NCI-H345 treated with DMSO at 0.1 percent for 48 hours (cell line): Measurements from ENCODE around the gene TNK2.
"Not testable (repeated sequence)": the region's sequence is repeated elsewhere in the genome, so short reads cannot be mapped to it uniquely, and the experiment has no call there.

Experiments used
- DNase-seq: peaks from one replicate; lab custom pipeline; 2025; ENCODE audit not compliant: unreplicated experiment; lab: John Stamatoyannopoulos, UW

Gene TNK2

DNA sequence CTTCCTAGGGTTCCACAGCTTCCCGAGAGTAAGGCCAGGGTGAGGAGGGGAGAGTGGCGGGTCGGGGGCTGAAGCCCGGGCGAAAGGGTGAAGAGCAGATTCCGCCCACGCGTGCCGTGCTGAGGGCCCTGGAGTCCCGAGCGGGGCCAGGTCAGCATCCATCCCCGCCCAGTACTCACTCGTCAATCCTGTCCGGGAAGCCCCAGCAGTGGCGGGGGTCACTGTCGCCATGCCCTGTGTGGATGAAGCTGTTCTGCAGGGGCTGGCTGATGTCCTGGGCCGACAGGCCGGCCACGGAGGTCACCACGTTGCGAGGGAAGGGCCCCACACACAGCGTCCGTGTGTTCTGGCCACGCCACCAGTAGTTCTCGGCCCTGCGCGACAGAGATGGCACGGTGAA is 36.3 kb downstream of the TNK2 start:
- no peak for DNase-seq

DNA sequence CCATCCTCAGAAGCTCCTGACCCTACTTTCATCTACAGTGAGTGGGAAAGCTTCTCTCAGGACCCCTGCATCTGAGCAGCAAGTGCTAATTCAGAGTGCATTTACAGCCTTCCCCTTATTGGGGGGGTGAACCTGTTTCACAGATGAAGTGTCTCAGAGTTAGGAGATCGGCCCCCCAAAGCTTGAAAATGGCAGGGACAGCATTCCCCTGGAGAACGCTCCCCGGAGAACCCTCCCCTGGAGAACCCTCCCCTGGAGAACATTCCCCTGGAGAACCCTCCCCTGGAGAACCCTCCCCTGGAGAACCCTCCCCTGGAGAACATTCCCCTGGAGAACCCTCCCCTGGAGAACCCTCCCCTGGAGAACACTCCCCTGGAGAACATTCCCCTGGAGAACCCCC is 36.7 kb downstream of the TNK2 start:
- not testable (repeated sequence) for DNase-seq

DNA sequence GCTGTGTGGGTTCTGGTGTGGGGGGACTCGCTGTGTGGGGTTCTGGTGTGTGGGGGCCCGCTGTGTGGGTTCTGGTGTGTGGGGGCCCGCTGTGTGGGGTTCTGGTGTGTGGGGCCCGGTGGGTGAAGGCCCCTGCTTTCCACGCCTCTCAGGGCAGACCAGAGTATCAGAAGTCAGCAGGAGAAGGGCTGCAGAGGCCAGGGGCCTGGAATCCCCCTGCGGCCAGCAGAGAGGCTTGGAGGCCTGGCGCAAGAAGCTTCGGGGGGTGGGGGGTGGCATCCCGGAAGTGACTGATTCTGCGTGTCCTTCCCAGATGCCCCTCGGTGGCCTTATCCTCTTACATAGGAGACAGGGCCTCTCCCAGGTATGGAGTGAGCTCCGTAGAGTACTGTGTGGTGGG is 37.4 kb downstream of the TNK2 start:
- DNase-seq, result no peak

DNA sequence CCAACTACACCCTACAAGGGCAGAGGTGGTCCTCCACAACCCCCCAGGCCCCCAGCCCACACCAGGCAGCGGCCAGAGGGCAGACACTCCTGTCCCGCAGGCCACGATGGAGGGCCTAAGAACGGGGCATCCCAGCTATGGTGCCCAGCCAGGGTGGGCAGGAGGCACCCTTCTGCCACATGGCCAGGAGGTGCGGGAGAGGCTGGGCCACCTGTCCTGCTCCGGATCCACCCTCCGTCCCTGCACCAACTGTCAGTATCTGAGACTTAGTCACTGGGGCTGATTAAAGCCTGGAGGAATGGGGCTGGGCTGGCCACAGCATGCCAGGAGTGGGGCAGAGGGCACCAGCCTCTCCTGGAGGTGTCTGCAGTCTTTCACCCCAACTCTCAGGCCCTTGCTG is 37.9 kb downstream of the TNK2 start:
- no peak for DNase-seq

DNA sequence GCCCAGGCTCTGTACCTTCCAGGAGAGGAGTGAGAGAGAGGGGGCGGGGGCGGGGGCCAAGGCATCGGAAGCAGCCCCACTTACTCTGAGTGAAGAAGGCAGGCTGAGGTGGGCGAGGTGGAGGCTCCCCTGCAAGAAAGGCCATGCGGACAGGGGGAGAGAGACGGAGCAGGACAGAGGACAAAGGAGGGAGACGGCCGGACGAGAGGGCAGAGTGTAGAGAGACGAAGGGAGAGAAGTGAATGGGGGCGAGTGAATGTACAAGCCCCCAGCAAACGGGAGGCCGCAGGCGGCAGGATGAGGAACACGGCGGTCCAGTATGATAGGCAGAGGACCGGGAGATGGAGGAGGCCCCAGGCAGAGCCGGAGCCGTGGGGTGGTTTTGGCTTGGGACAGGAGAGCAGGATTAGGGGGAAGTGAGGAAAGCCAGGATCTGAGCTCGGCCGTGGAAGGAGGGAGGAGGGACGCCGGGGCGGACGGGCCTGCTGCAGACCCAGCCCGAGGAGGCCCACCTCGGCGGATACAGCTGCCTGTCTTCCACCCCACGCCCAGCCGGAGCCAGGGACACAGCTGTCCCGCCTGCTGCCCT is 38.8 kb downstream of the TNK2 start:
- DNase-seq, result no peak

DNA sequence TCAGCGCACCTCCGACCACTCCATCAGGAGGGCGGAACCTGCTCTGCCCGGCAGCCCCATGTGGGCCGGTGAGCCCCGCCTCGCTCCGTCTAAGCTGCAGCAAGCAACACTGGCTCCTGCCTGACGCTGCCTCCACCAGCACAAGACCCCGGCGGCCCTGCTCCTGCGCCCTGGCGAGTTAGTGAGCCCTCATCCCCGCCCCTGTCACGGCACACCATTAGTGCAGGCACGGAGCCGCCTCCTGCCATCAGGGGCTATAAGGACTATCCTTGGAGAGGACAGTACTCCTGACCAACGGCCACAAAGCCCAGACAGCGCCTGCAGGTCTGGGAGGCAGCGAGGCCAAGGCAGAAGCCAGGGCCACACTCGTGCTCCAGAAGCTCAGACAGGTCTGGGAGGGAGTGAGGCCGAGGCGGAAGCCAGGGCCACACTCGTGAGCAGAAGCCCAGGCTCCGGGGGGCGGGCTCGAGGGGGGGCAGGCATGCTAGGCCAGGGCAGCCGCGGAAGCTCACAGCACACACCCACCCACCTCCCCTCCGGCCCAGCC is 39.4 kb downstream of the TNK2 start:
- peak; percentile 2 for DNase-seq

DNA sequence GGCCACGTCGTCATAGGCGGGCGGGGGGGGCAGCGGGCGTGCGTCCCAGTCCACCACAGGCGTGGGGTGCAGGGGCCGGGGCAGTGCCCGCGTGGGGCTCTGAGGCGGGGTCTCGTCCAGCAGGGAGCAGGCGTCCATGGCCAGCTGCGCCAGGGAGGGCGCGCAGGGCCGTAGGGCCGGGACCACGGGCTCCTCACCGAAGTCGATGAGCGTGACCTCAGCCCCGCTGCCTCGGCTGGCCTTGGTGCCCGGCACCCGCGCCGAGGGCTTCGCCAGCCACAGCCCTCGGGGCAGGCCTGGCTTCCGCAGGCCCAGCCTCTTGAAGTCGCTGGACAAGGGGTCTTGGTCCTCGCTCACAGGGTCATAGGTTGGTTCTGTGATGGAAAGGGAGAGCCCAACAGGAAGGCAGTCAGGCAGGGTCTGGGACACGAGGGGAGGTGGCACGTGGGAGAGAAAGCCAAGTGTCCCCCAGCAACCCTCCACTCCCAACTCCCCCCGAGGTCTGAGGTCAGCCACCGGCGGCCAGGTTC is 40.0 kb downstream of the TNK2 start:
- no peak for DNase-seq

DNA sequence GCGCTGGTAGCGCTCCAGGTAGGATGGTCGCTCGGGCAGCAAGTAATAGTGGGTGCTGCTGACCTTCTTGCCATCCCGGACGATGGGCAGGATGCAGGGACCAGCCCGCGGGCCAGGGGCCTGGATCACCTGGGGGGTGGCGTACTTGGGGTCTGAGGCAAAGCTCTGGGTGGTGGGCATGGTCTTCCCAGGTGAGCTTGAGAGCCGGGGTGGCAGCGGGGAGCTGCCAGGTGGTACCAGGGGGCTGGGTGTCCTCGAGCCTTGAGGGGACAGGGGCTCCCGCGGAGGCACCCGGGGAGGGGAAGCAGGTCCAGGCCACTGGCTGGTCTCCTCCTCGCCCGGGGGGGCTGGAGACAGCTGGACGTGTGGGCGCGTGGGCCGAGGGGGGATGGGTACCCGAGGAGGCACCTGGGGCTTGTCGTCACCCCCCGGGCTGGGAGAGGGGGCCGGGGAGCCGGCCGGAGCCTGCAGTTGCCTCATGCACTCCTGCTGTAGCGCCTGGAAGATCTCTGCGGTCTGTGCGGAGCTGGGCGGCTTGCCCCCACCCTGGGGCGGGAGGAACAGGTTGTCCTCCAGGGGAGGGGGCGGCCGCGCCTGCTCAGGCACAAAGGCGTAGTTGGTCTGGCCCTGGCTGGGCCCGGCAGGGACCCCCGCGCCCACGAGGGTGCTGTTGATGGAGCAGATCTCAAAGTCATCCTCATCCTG is 40.6 kb downstream of the TNK2 start:
- DNase-seq, result no peak

DNA sequence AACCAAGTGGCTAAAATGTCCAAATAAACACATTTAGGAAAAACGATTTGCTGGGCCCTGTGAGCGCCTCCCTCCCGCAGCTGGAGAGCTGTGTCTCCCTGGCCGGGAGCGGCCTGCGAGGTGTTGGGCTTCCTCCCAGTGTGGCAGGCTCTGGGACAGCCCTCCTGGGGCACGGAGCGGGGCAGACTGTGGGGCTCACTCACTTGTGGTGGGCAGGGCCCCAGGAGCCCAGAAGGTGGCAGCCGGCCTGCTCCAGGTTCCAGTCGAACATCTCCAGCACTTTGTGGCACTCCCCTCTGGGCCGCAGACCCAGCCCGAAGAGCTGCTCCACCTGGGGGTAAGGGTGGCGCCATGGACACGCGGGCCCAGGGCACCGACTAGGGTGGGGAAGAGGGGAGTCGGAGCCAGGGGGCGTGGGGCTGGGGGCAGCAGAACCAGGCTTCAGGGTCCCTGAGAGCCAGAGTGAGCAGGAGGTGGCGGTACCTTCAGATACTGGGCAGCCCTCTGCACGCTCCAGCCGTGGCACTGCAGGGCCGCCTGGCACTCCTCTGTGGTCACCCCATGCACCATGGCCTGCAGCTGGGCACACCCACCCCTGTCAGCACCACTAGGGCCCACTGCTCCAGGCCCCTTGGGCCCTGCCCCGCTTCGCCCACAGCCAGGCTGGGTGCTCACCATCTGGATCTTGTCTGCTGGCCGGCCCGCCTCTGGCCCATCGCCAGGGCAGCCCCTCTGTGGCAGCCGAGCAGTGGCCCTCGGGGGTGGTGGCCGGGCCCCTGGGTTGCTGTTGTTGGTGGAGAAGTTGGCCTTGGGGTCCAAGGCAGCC is 41.5 kb downstream of the TNK2 start:
- DNase-seq, result no peak

DNA sequence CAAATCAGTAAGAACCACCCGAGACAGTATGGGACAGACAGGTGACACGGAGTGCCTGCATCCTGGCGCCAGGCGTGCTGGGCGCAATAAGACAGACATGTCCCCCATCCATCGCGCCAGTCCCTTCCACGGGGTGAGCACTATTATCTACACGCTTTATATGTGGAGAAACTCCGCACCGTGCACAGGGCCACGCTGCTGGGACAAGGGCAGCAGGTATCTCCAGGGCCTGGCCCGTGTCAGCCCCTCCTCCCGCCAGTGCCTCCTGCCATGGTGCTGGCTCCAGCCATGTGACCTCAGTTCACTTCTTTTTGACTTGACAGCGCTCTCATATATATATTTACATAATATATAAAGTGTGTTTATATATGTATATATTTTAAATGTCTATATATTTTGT is 42.6 kb downstream of the TNK2 start:
- no peak for DNase-seq

DNA sequence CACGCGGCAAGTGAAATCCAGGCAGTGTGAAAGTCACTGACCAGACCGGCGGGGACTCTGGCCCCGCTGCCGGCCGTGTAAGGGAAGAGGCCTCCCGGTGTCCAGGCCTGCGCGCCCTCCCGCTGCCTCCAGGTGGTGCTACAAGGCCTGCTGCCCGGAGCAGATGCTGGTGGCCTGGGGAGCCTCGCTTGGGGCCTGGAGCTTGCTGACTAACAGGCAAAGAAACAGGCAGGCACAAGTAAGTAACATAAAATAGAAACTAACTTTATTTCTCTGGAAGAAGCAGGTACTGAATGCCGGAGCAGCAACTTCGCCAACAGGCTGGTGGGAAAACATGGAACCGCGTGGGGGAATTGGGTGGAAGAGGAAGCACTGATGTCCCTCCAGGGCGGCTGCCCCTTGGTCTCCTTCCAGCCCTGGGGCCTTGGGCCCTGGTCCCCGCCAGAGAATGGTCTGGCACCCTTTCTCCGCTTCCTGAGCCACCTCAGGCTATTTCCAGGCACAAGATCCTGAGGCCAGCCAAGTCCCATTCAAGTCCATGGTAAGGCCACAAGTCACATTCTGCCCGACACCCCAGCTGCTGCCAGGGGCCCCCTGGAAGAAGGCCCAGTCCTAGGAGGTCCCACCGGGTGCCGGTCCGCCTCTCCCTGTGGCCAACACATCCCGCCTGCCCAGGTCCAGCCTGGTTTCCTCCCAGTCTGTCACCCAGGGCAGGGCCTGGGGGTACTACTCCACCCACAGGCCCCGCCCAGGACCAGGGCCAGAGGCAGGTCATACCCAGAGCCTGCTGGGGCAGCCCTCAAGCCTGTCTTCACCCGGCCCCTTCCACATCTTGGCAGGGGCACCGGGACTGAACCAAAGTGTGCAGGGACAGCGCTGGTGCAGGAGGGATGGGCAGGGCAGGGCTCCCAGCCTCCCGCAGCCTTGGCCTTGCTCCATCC is 45.0 kb downstream of the TNK2 start:
- DNase-seq, result peak; percentile 13

DNA sequence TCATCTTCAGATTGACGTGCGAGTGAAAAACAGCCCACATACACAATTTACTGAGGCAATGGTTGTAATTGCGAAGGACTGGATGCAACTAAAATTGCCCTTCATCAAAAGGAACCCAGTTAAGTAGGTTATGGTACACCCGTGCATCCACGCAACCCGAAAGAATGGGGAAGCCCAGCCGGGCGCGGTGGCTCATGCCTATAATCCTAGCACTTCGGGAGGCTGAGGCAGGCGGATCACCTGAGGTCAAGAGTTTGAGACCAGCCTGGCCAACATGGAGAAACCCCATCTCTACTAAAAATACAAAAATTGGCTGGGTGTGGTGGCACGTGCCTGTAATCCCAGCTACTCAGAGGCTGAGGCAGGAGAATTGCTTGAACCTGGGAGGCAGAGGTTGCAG is 46.0 kb downstream of the TNK2 start:
- DNase-seq, result not testable (repeated sequence)

DNA sequence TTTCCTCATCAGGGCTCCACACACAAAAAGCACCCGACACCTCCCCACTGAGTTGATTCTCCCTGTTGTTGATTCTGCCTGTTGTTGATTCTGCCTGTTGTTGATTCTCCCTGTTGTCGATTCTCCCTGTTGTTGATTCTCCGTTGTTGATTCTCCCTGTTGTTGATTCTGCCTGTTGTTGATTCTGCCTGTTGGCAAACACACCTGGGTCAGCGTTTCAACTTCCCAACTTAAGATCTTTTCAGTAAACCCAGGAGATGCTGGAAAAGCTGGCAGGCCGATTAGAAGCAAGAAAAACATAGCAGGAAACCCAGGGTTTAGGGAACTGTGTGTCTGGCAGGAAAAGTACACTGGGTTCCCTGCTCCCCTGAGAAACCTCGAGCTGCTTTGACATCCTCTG is 47.9 kb downstream of the TNK2 start:
- DNase-seq, result peak; percentile 74

DNA sequence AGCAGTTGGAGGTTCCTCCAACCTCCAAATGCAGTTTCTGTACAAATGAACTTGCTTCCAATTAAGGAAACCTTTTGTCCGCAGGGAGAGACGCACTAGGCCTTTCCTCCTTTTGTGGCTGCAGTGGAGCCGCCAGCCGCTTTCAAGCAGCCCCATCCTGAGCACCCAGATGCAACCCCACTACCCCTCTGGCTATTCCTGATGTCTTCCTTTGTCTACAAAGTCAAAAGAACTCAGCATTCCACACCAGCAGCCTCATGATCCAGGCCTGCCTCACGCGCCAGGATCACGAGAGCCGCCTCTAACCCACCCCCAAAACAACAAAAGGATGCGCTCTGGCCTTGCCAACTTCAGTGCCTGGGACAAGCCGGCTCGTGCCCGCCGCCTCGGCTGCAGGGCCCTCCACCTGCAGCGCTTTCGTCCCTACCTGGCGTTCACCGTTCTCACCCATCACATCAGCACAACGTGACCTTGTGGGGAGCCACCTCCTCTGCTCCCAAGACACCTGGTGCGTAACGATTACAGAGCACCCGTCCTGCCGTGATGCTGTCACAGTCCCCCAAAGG is 48.4 kb downstream of the TNK2 start:
- DNase-seq, result peak; percentile 74

DNA sequence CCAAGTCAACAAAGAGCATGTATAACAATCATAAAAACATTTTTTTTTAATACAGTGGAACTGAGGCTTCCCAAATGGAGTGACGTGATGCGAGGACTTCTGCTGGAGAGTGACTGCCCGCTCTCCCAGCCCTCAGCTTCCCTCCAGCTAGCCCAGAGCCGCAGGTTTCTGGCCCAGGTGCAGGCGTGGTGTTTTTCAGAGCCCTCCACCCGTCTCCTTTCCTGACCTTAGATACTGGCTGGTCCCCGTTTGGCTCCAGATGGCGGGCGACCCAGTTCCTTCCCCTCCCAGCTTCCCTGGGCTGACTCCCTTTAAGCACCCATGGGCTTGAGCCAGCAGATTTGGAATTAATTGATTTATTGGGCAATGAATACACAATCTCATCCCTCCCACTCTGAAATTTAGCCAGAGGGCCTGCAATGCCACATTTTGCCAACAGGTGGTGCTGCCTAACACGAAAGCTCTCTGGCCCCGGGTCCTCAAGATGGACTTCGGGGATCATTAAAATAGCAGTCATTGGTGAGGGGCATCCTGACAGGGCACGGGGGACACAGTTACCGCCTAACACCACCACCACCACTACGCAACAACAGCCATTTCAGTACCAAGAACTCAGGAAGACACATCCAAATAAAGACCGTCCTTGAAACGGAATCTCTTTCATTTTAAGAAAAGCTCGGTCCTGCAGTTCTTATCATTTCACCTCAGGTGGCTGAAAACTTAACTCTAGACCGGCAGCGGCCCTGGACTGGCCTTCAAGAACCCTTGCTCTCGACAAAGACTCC is 49.1 kb downstream of the TNK2 start:
- peak; percentile 62 for DNase-seq

DNA sequence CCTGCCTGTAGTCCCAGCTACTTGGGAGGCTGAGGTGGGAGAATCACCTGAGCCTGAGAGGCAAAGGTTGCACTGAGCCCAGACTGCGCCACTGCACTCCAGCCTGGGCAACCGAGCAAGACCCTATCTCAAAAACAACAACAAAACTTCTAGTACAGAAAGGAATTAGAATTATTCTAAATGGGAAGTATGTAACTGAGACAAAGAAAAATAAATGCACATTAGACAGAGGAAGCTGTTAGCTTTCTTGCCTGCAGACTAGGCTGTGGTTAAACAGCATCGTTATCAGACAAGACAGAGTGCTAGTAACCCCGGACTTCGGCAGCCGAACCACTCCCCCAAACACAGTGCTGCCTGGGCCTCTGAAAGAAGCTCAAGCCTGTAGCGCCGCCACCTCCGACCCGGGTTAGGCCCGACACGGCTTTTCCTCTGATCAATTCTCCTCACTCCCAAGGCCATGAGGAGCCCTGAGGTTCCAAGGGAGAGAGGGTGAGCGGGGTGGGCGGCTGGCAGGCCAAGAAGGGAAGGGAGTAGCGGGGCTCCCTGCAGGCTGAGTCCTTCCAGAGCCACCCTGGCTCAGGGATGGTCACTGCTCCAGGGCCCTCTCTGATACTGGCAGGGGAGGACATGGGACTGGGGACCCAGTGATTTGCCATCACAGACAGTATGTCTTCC is 51.8 kb downstream of the TNK2 start:
- no peak for DNase-seq

DNA sequence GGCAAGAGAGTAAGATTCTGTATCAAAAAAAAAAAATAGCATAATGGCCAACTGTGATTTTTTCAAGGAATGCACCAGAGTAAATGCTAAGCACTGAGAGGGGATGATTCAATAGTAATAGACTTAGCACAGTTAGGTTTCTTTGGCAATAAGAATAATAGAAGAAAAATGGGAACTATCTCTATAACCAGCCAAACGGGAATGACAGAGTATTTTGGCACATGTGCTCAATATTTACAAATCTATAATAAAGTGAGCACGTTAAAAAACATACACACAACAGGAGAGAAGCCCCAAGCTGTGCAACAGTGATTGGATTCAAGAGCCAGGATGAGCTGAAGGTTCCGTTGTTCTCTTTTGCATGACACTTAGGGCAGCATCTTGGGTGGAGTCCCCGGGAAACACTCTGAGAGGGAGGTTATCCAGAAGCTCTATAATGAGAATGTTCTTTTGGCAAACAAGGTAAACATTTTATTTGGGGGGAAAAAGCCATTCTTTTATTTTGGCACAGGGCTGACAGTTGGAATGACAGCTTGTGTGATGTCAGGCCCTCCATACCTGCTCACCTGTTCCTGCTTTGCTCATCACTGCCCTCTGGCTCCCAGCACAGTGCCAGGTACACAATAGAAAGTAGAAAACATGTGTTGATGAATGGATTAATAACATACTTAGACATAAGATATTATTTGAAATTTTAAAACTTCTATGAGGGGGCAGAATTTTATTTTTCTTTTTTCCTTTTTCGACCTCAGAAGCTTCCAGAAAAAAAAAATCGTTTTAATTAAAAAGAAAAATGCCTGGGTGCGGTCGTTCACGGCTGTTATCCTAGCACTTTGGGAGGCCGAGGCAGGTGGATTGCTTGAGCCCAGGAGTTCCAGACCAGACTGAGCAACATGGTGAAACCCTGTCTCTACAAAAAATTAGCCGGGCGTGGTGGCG is 52.6 kb downstream of the TNK2 start:
- DNase-seq, result no peak
